ENCODE results near the gene CLK2.

Gene CLK2

DNA sequence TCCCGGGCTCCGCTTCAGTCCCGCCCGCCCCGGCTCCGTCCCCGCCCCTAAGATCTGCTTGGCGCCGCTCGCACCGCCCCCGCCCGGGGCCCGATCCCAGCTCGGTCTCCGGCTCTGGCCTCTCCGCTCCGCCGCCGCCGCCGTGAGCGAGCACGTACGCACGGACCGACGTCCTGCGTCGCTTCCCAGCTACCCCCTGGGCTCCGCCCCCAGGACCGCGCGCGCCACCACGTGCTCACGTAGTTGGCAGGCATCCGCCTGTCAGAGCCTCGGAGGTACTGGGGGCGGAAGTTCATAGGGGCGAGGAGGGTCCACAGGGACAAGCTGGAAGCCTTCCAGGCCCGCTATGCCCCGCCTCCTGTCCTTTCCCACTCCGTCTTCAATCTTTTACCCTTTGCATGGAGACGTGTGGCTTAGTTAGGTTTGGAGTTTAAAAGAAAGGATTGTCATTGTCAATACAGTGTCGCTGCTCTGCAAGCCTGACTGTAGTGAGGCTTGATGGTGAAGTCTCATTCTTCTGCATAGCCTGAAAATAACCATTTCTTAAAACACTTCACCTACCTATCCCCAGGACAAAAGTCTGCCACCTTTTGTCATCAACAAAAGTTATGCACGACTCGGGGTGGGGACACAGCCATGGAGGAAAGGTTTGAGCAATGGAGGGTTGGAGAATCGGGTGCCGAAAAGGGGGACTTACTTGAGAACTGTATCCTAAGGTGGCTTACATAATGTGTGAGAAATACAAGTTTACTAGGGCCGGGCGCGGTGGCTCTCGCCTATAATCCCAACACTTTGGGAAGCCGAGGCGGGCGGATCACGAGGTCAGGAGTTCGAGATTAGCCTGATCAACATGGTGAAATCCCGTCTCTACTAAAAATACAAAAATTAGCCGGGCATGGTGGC is at the start of gene CLK2:
Gene CLK2 (minus strand): TSS at position 162 of the 903 bp plus-strand sequence. CDS start 2,527 bp downstream, outside the sequence.
- H3K27me3 ChIP-seq (ENCODE audit: control insufficient read depth, insufficient read depth, low read length), result no peaks in the 10 kb centered on the region
- peaks cover 27% of the 10 kb centered on the region for H3K36me3 ChIP-seq (ENCODE audit: control insufficient read depth, low read depth, low read length)
- peaks cover 9% of the 10 kb centered on the region for H3K4me1 ChIP-seq (ENCODE audit: control insufficient read depth, low read depth, low read length)
- H3K9ac ChIP-seq (ENCODE audit: low read length), result peak within 1 kb of the TSS; percentile 64
- H3K9me3 ChIP-seq (ENCODE audit: control insufficient read depth, low read depth, low read length), result no peaks in the 10 kb centered on the region
- peak within 1 kb of the TSS; percentile 9 for H3K27ac ChIP-seq (ENCODE audit: low read length)
- peak within 1 kb of the TSS; percentile 94 for H3K4me3 ChIP-seq (ENCODE audit: low read length)

DNA sequence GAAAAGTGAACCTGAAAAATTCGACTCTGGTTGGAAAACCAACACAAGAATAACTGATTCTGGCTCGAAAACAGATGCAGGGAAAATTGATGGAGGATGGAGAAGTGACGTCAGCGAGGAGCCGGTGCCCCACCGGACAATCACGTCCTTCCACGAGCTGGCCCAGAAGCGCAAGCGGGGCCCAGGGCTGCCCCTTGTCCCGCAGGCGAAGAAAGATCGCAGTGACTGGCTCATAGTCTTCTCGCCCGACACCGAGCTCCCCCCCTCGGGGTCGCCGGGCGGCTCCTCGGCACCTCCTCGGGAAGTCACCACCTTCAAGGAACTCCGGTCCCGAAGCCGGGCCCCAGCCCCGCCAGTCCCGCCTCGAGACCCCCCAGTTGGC is 49.3 kb upstream of the CLK2 start:
- H3K27me3 ChIP-seq (ENCODE audit: control insufficient read depth, insufficient read depth, low read length), result peaks cover 16% of the 10 kb centered on the region
- H3K4me3 ChIP-seq (ENCODE audit: low read length), result peak overlapping the region; percentile 97
- peaks cover 21% of the 10 kb centered on the region for H3K4me1 ChIP-seq (ENCODE audit: control insufficient read depth, low read depth, low read length)
- H3K9me3 ChIP-seq (ENCODE audit: control insufficient read depth, low read depth, low read length), result no peaks in the 10 kb centered on the region
- no peak overlapping the region for H3K9ac ChIP-seq (ENCODE audit: low read length)
- H3K27ac ChIP-seq (ENCODE audit: low read length), result no peak overlapping the region
- peaks cover 18% of the 10 kb centered on the region for H3K36me3 ChIP-seq (ENCODE audit: control insufficient read depth, low read depth, low read length)

DNA sequence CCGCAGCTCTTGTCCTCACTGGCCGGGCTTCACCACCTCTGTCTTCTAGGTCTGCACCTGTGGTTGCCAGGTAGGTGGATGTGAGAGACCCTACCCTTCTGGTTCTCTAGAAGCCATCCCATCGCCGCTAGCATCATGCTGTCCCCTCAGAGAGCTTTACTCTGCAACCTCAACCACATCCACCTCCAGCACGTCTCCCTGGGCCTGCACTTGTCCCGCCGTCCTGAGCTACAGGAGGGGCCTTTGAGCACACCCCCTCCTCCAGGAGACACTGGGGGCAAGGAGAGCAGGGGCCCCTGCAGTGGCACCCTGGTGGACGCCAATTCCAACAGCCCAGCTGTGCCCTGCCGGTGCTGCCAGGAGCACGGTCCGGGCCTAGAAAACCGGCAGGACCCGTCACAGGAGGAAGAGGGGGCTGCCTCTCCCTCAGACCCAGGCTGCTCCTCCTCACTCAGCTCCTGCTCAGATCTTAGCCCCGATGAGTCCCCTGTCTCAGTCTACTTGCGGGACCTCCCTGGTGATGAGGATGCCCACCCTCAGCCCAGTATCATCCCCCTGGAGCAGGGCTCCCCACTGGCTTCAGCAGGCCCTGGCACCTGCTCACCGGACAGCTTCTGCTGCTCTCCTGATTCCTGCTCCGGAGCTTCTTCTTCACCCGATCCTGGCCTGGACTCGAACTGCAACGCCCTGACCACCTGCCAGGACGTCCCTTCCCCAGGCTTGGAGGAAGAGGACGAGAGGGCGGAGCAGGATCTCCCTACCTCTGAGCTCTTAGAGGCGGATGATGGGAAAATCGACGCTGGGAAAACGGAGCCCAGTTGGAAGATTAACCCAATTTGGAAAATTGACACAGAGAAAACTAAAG is 48.6 kb upstream of the CLK2 start:
- peaks cover 16% of the 10 kb centered on the region for H3K27me3 ChIP-seq (ENCODE audit: control insufficient read depth, insufficient read depth, low read length)
- peaks cover 24% of the 10 kb centered on the region for H3K36me3 ChIP-seq (ENCODE audit: control insufficient read depth, low read depth, low read length)
- no peak overlapping the region for H3K9ac ChIP-seq (ENCODE audit: low read length)
- no peaks in the 10 kb centered on the region for H3K9me3 ChIP-seq (ENCODE audit: control insufficient read depth, low read depth, low read length)
- peaks cover 21% of the 10 kb centered on the region for H3K4me1 ChIP-seq (ENCODE audit: control insufficient read depth, low read depth, low read length)
- H3K4me3 ChIP-seq (ENCODE audit: low read length), result peak overlapping the region; percentile 97
- no peak overlapping the region for H3K27ac ChIP-seq (ENCODE audit: low read length)

DNA sequence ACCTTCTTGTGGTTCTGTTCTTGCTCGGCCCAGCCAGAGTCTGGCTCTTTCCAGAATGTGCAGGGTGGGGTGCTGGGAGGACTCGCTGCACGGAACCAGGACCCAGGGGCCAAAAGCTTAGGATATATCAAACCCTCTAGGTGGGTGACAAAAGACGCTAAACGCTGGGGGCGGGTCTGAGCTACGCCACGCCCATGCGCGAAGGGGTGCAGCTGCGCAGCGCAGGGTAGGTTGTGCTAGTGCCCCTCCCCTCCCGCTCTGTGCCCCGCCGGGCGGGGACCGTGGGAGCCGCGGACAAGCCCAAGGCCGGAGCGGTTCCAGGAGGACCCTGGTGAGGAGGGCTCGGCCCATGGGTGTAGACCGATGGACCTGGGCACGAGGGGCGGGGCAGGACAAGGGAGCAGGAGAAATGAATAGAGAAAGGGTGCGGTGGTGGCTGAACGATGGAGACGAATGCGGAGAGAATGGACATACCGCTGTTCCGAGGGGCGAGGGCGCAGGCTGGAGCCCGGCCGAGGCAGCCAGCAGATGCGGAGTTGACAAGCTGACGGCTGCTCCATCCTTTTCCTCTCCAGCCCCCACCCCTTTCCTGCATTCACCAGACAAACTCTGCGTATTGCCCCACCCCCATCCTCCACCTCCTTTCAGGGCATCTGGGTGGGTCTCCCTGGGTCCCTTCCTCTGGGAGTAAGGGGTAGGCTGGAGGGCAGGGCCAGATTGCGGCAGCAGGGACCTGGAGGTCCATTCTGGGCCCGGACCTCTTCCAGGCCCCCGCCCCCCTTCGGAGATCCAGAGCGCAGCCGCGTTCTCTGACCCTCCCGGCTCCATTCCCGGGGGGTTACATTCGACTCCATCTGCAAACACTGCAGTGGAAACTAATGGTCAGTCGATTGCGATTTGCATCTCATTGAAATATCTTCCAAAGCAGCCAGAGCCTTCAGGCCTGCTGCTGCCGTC is 47.6 kb upstream of the CLK2 start, which contains the start of gene RUSC1:
Gene RUSC1 (plus strand): TSS at position 234 of the 957 bp plus-strand sequence. CDS start 880 bp downstream, outside the sequence.
- peaks cover 21% of the 10 kb centered on the region for H3K4me1 ChIP-seq (ENCODE audit: control insufficient read depth, low read depth, low read length)
- H3K9me3 ChIP-seq (ENCODE audit: control insufficient read depth, low read depth, low read length), result no peaks in the 10 kb centered on the region
- H3K36me3 ChIP-seq (ENCODE audit: control insufficient read depth, low read depth, low read length), result peaks cover 25% of the 10 kb centered on the region
- no peak within 1 kb of the TSS for H3K27ac ChIP-seq (ENCODE audit: low read length)
- H3K4me3 ChIP-seq (ENCODE audit: low read length), result peak within 1 kb of the TSS; percentile 97
- H3K27me3 ChIP-seq (ENCODE audit: control insufficient read depth, insufficient read depth, low read length), result peaks cover 16% of the 10 kb centered on the region
- H3K9ac ChIP-seq (ENCODE audit: low read length), result peak within 1 kb of the TSS; percentile 11

DNA sequence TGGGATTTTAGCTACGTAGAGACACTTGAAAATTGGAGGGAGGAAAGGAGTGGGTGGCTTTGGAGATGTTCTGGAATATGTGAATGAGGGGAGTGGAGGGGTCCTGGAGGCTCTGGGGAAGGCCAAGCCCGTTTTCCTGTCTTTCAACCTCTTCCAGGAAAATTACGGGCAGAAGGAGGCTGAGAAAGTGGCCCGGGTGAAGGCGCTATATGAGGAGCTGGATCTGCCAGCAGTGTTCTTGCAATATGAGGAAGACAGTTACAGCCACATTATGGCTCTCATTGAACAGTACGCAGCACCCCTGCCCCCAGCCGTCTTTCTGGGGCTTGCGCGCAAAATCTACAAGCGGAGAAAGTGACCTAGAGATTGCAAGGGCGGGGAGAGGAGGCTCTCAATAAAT is 46.9 kb upstream of the CLK2 start:
- no peak overlapping the region for H3K9ac ChIP-seq (ENCODE audit: low read length)
- H3K36me3 ChIP-seq (ENCODE audit: control insufficient read depth, low read depth, low read length), result peaks cover 25% of the 10 kb centered on the region
- peaks cover 16% of the 10 kb centered on the region for H3K27me3 ChIP-seq (ENCODE audit: control insufficient read depth, insufficient read depth, low read length)
- H3K27ac ChIP-seq (ENCODE audit: low read length), result no peak overlapping the region
- H3K4me3 ChIP-seq (ENCODE audit: low read length), result peak overlapping the region; percentile 97
- no peaks in the 10 kb centered on the region for H3K9me3 ChIP-seq (ENCODE audit: control insufficient read depth, low read depth, low read length)
- H3K4me1 ChIP-seq (ENCODE audit: control insufficient read depth, low read depth, low read length), result peaks cover 18% of the 10 kb centered on the region

DNA sequence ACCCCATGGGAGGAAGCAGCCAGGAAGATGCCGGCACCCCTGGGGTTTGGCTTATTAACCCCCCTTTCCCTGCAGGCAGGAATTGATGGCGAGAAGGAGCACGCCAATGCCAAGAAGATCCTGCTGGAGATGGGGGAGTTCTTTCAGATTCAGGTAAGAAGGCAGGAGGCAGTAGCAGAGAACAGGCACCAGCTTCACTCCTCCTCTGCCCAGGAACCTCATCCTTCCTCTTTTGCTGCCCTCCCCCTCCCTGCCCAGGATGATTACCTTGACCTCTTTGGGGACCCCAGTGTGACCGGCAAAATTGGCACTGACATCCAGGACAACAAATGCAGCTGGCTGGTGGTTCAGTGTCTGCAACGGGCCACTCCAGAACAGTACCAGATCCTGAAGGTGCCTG is 46.2 kb upstream of the CLK2 start:
- H3K4me3 ChIP-seq (ENCODE audit: low read length), result no peak overlapping the region
- H3K27ac ChIP-seq (ENCODE audit: low read length), result no peak overlapping the region
- H3K27me3 ChIP-seq (ENCODE audit: control insufficient read depth, insufficient read depth, low read length), result peaks cover 16% of the 10 kb centered on the region
- peaks cover 31% of the 10 kb centered on the region for H3K36me3 ChIP-seq (ENCODE audit: control insufficient read depth, low read depth, low read length)
- no peak overlapping the region for H3K9ac ChIP-seq (ENCODE audit: low read length)
- H3K4me1 ChIP-seq (ENCODE audit: control insufficient read depth, low read depth, low read length), result peaks cover 17% of the 10 kb centered on the region
- no peaks in the 10 kb centered on the region for H3K9me3 ChIP-seq (ENCODE audit: control insufficient read depth, low read depth, low read length)

DNA sequence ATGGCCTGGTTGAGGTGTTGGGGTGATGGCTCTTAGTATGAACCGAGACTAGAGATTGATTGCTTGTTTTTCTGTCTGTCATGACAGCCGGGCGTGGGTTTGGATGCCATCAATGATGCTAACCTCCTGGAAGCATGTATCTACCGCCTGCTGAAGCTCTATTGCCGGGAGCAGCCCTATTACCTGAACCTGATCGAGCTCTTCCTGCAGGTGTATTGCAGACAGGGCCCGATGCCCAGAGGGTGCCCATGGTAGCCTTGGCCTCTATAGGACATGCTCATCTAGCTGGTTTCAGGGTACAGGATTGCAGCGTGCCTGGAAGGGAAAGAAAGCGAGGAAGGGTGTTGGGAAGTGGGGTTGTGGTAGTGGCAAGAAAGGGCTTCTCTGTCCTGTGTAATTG is 44.8 kb upstream of the CLK2 start:
- Histone ChIP-seq H3K4me3 (ENCODE audit: low read length) (no peak overlapping the region), H3K27me3 (ENCODE audit: control insufficient read depth, insufficient read depth, low read length) (peaks cover 16% of the 10 kb centered on the region), H3K4me1 (ENCODE audit: control insufficient read depth, low read depth, low read length) (peaks cover 17% of the 10 kb centered on the region), H3K9ac (ENCODE audit: low read length) (no peak overlapping the region), H3K27ac (ENCODE audit: low read length) (no peak overlapping the region), H3K9me3 (ENCODE audit: control insufficient read depth, low read depth, low read length) (no peaks in the 10 kb centered on the region), H3K36me3 (ENCODE audit: control insufficient read depth, low read depth, low read length) (peaks cover 38% of the 10 kb centered on the region)

DNA sequence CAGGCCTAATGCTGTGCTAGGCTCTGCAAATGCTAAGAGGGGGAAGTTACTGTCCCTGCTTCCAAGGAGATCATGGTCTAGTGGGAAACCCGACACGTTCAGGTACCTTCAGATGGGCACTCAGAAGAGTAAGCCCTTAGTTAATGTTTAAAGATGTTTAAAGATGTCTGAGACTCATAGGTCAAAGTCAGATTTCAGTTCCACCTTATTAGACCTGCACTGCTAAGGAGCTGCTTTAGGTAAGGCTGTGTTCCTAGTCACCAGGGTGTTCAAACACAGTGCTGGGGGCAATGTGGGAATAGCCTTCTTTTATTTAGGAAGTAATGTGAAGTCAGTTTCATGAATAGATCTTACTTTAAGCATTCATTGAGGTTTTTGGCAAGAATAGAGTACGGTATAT is 43.6 kb upstream of the CLK2 start:
- Histone ChIP-seq H3K27ac (ENCODE audit: low read length) (no peak overlapping the region), H3K36me3 (ENCODE audit: control insufficient read depth, low read depth, low read length) (peaks cover 45% of the 10 kb centered on the region), H3K27me3 (ENCODE audit: control insufficient read depth, insufficient read depth, low read length) (peaks cover 9% of the 10 kb centered on the region), H3K4me1 (ENCODE audit: control insufficient read depth, low read depth, low read length) (peaks cover 10% of the 10 kb centered on the region), H3K9ac (ENCODE audit: low read length) (no peak overlapping the region), H3K4me3 (ENCODE audit: low read length) (no peak overlapping the region), H3K9me3 (ENCODE audit: control insufficient read depth, low read depth, low read length) (no peaks in the 10 kb centered on the region)

DNA sequence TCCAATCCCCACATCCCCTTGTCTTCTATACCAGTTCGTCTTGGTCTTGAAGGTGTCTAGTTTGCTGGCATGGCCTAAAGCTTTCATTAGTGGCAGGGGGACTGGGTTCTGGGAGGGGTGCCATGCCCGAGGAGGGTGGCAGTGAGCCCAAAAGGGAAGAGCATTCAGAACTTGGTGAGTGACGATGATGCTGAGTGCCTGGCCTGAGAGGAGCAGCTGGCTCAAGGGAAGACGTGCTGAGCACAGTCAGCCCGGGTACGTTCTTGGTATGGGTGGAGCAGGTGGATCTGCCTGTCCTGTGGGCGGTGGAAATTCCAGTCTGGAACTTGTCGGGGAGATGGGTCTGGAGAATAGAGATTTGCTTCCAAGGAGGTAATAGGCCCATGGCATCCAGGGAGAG is 40.0 kb upstream of the CLK2 start:
- H3K9ac ChIP-seq (ENCODE audit: low read length), result no peak overlapping the region
- no peaks in the 10 kb centered on the region for H3K4me1 ChIP-seq (ENCODE audit: control insufficient read depth, low read depth, low read length)
- no peak overlapping the region for H3K27ac ChIP-seq (ENCODE audit: low read length)
- no peaks in the 10 kb centered on the region for H3K27me3 ChIP-seq (ENCODE audit: control insufficient read depth, insufficient read depth, low read length)
- H3K36me3 ChIP-seq (ENCODE audit: control insufficient read depth, low read depth, low read length), result peaks cover 39% of the 10 kb centered on the region
- H3K4me3 ChIP-seq (ENCODE audit: low read length), result no peak overlapping the region
- no peaks in the 10 kb centered on the region for H3K9me3 ChIP-seq (ENCODE audit: control insufficient read depth, low read depth, low read length)

DNA sequence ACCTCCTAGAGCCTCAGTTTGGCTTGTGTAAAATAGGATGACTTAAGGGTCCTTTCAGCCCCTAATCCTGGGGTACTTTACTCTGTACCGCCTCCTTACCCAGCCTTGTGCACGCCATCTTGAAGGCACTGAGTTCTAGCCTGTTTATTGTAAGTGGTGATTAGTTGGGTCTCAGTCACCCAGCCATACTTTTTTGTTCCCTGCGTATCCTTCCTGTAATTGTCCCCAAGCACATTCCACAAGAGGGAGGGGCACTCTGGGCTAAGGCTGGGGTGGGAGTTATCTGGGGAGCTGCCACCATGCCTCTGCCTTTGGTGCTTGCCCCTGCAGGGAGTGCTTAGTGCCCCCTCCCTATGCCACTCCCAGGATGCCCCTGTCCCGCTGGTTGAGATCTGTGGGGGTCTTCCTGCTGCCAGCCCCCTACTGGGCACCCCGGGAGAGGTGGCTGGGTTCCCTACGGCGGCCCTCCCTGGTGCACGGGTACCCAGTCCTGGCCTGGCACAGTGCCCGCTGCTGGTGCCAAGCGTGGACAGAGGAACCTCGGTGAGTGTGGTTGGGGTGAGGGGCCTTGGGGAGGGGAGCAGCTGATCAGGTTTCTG is 36.2 kb upstream of the CLK2 start:
- peaks cover 20% of the 10 kb centered on the region for H3K36me3 ChIP-seq (ENCODE audit: control insufficient read depth, low read depth, low read length)
- H3K9ac ChIP-seq (ENCODE audit: low read length), result peak overlapping the region; percentile 86
- no peaks in the 10 kb centered on the region for H3K27me3 ChIP-seq (ENCODE audit: control insufficient read depth, insufficient read depth, low read length)
- peak overlapping the region; percentile 33 for H3K27ac ChIP-seq (ENCODE audit: low read length)
- H3K4me1 ChIP-seq (ENCODE audit: control insufficient read depth, low read depth, low read length), result no peaks in the 10 kb centered on the region
- H3K4me3 ChIP-seq (ENCODE audit: low read length), result peak overlapping the region; percentile 94
- no peaks in the 10 kb centered on the region for H3K9me3 ChIP-seq (ENCODE audit: control insufficient read depth, low read depth, low read length)
